Mesenchymal stem cell (in vitro differentiated cells and primary cell): ENCODE measurements around the gene SPOPL.

Experiments
- DNase-seq: peaks from one replicate; pipeline ENCODE4 v3.0.0-alpha.2; 2013
- H2AFZ ChIP-seq: one replicate; pipeline ENCODE4 v1.6.1; 2013; ENCODE audit warnings: low read depth, mild to moderate bottlenecking, control low read depth, inconsistent platforms, low read length, moderate library complexity
- H2AK5ac ChIP-seq: 2 replicates; pipeline ENCODE4 v1.6.1; 2013; ENCODE audit warnings: low read length, moderate library complexity, mild to moderate bottlenecking, inconsistent platforms; ENCODE audit not compliant: severe bottlenecking
- H2BK120ac ChIP-seq: one replicate; pipeline ENCODE4 v1.6.1; 2013; ENCODE audit warnings: low read depth, mild to moderate bottlenecking, inconsistent platforms, low read length, moderate library complexity
- H2BK12ac ChIP-seq, 2 experiments: one replicate each; pipeline ENCODE4 v1.6.1; 2013; ENCODE audit warnings: inconsistent platforms in 2 of 2, low read length in 2 of 2, mild to moderate bottlenecking in 2 of 2, moderate library complexity in 2 of 2, control low read depth in 1 of 2
- H2BK15ac ChIP-seq: one replicate; pipeline ENCODE4 v1.6.1; 2013; ENCODE audit warnings: mild to moderate bottlenecking, low read depth, inconsistent platforms; ENCODE audit not compliant: poor library complexity, severe bottlenecking
- H2BK5ac ChIP-seq: 2 replicates; pipeline ENCODE4 v1.6.1; 2013; ENCODE audit warnings: low read depth, mild to moderate bottlenecking, low read length, control low read depth, inconsistent platforms; ENCODE audit not compliant: poor library complexity, severe bottlenecking
- H3K14ac ChIP-seq, 2 experiments: one replicate each; pipeline ENCODE4 v1.6.1; 2013; ENCODE audit warnings: inconsistent platforms in 2 of 2, low read length in 2 of 2, control low read depth in 1 of 2, mild to moderate bottlenecking in 1 of 2, moderate library complexity in 1 of 2
- H3K18ac ChIP-seq, 2 experiments: one replicate each; pipeline ENCODE4 v1.6.1; 2013; ENCODE audit warnings: inconsistent platforms in 2 of 2, low read length in 2 of 2, control low read depth in 1 of 2, low read depth in 1 of 2, mild to moderate bottlenecking in 1 of 2
- H3K23ac ChIP-seq, 2 experiments: one replicate each; pipeline ENCODE4 v1.6.1; 2013; ENCODE audit warnings: inconsistent platforms in 2 of 2, low read length in 2 of 2, mild to moderate bottlenecking in 2 of 2, moderate library complexity in 2 of 2, control low read depth in 1 of 2
- H3K27ac ChIP-seq: 2 replicates; pipeline ENCODE4 v1.5.1; 2013; ENCODE audit warnings: mild to moderate bottlenecking, moderate library complexity, low read length, control low read depth, inconsistent platforms; ENCODE audit not compliant: poor library complexity, severe bottlenecking
- H3K27me3 ChIP-seq, 2 experiments: 2 replicates each; pipeline versions ENCODE4 v1.6.1 to v1.7.0; 2013; ENCODE audit warnings: low read length in 2 of 2, mild to moderate bottlenecking in 2 of 2, moderate library complexity in 2 of 2, control low read depth in 1 of 2, inconsistent platforms in 1 of 2; ENCODE audit not compliant: control insufficient read depth in 1 of 2, insufficient read depth in 1 of 2
- H3K36me3 ChIP-seq, 2 experiments: 2 replicates each; pipeline versions ENCODE4 v1.6.1 to v1.7.0; 2013; ENCODE audit warnings: low read length in 2 of 2, control low read depth in 1 of 2, inconsistent platforms in 1 of 2, low read depth in 1 of 2, mild to moderate bottlenecking in 1 of 2; ENCODE audit not compliant: insufficient read depth in 2 of 2, control insufficient read depth in 1 of 2
- H3K4ac ChIP-seq, 2 experiments: one replicate each; pipeline ENCODE4 v1.6.1; 2013; ENCODE audit warnings: inconsistent platforms in 2 of 2, low read length in 2 of 2, mild to moderate bottlenecking in 2 of 2, moderate library complexity in 2 of 2, control low read depth in 1 of 2, low read depth in 1 of 2
- H3K4me1 ChIP-seq: 2 replicates; pipeline ENCODE4 v1.6.1; 2013; ENCODE audit warnings: low read depth, low read length, control low read depth; ENCODE audit not compliant: control insufficient read depth, insufficient read depth
- H3K4me2 ChIP-seq: 2 replicates; pipeline ENCODE4 v1.6.1; 2013; ENCODE audit warnings: low read length, mild to moderate bottlenecking, inconsistent platforms; ENCODE audit not compliant: poor library complexity, severe bottlenecking
- H3K4me3 ChIP-seq, 2 experiments: 2 replicates each; pipeline versions ENCODE4 v1.5.1 to v1.7.0; 2013; ENCODE audit warnings: low read length in 2 of 2, mild to moderate bottlenecking in 2 of 2, control low read depth in 1 of 2, low read depth in 1 of 2; ENCODE audit not compliant: insufficient read depth in 1 of 2
- H3K79me1 ChIP-seq: replicated peaks from 2 replicates; pipeline ENCODE4 v1.6.1; 2013; ENCODE audit warnings: mild to moderate bottlenecking, control low read depth, low read length, inconsistent platforms; ENCODE audit not compliant: poor library complexity, severe bottlenecking
- H3K9ac ChIP-seq: 2 replicates; pipeline ENCODE4 v1.7.0; 2013; ENCODE audit warnings: mild to moderate bottlenecking, low read length, moderate library complexity
- H3K9me3 ChIP-seq: 2 replicates; pipeline ENCODE4 v1.7.0; 2013; ENCODE audit warnings: mild to moderate bottlenecking, low read length; ENCODE audit not compliant: control insufficient read depth
- H4K8ac ChIP-seq: one replicate; pipeline ENCODE4 v1.6.1; 2013; ENCODE audit warnings: inconsistent platforms, mild to moderate bottlenecking, low read length, moderate library complexity
- H4K91ac ChIP-seq: one replicate; pipeline ENCODE4 v1.6.1; 2013; ENCODE audit warnings: mild to moderate bottlenecking, low read length, inconsistent platforms
- WGBS: methylation state at CpG from one replicate; pipeline ENCODE4 v1.1.7; 2013; ENCODE audit warnings: mixed read lengths; 5-methylcytosine and 5-hydroxymethylcytosine counted together

Gene SPOPL

DNA sequence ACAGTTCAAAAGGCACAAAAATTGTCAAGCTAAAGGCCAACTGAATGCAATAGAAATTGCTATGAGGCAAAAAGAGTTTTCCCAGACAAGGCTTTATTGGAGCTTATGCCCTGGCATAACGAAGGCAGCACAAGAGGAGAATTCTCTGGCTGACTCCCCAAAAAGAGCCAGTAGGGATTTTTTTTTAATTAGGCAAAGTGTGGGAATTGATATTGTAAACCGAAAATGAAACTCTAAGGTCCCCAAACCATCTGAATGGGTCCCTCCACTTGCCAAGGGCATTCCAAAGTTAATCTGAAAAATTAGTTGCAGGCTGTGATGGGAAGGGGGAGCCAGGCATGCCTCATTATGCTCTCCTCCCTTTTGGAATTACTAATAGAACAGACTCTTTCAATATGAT is 118.9 kb downstream of the SPOPL start:
- Histone ChIP-seq H3K36me3 (no peaks in the 10 kb centered on the region), H3K27ac (no peak overlapping the region), H4K91ac (no peak overlapping the region), H3K14ac (no peak overlapping the region), H2BK120ac (no peak overlapping the region), H3K9me3 (no peaks in the 10 kb centered on the region), H3K79me1 (no peaks in the 10 kb centered on the region), H4K8ac (no peak overlapping the region), H3K4ac (no peak overlapping the region), H3K27me3 (no peaks in the 10 kb centered on the region), H3K4me1 (peaks cover 3% of the 10 kb centered on the region), H3K23ac (no peak overlapping the region), H2AK5ac (no peak overlapping the region), H2BK5ac (no peak overlapping the region), H3K4me3 (no peak overlapping the region), H3K9ac (no peak overlapping the region), H3K18ac (no peak overlapping the region), H2BK15ac (no peak overlapping the region), H3K4me2 (no peak overlapping the region), H2BK12ac (no peak overlapping the region), H2AFZ (no peak overlapping the region)
- no peak for DNase-seq
- 78% methylated on average over 1 of the region's 2 CpGs for WGBS

DNA sequence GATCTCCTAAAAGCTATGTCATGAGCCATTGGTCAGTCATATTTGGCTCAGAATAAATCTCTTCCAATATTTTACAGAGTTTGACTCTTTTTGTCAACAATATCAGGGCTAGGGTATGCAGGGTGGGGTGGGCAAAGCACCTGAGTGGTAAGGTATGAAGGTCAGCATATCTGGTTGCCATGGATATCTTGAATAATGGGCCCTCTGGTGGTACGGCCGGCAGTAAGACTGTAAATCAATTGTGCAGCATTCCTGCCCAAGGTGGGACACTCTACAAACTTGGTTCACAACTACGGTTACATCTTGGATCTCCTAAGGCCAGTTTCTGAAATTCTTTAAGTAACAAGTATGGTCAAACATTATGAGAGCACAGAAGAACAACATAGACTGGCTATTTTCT is 119.6 kb downstream of the SPOPL start:
- Histone ChIP-seq H3K4me1 (no peaks in the 10 kb centered on the region), H3K18ac (no peak overlapping the region), H3K79me1 (no peaks in the 10 kb centered on the region), H3K9me3 (no peaks in the 10 kb centered on the region), H3K4me2 (no peak overlapping the region), H2BK12ac (no peak overlapping the region), H3K23ac (no peak overlapping the region), H2AK5ac (no peak overlapping the region), H2BK120ac (no peak overlapping the region), H3K14ac (no peak overlapping the region), H2BK5ac (no peak overlapping the region), H4K8ac (no peak overlapping the region), H3K9ac (no peak overlapping the region), H3K4me3 (no peak overlapping the region), H3K4ac (no peak overlapping the region), H3K36me3 (no peaks in the 10 kb centered on the region), H2BK15ac (no peak overlapping the region), H4K91ac (no peak overlapping the region), H2AFZ (no peak overlapping the region), H3K27ac (no peak overlapping the region), H3K27me3 (no peaks in the 10 kb centered on the region)
- WGBS: 61% methylated on average over 2 of the region's 3 CpGs
- no peak for DNase-seq

DNA sequence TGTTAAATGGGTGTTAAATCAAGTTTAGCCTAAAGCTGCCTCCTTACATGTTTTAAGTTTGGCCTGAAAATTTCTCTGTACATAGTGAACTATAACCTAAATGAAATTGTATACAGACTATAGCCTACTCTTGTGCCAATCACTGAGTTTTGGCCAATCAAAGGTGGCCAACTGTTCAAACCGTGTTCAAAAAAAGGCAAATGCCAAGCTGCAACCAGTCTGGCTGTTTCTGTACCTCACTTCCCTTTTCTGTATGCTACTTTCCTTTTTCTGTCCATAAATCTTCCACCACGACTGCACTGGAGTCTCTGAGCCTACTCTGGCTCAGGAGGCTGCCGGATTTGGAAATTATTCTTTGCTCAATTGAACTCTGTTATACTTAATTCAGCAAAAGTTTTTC is 121.0 kb downstream of the SPOPL start:
- H3K18ac ChIP-seq: no peak overlapping the region
- H3K79me1 ChIP-seq: no peaks in the 10 kb centered on the region
- H3K27ac ChIP-seq: no peak overlapping the region
- H2AK5ac ChIP-seq: no peak overlapping the region
- H2BK15ac ChIP-seq: no peak overlapping the region
- no peak overlapping the region for H2BK12ac ChIP-seq
- H3K4me2 ChIP-seq: no peak overlapping the region
- H3K14ac ChIP-seq: no peak overlapping the region
- DNase-seq: no peak
- H4K91ac ChIP-seq: no peak overlapping the region
- no peak overlapping the region for H2BK5ac ChIP-seq
- no peaks in the 10 kb centered on the region for H3K9me3 ChIP-seq
- no peak overlapping the region for H4K8ac ChIP-seq
- WGBS: 68% methylated on average over 2 of the region's 3 CpGs
- no peak overlapping the region for H3K23ac ChIP-seq
- no peaks in the 10 kb centered on the region for H3K4me1 ChIP-seq
- H3K9ac ChIP-seq: no peak overlapping the region
- H3K36me3 ChIP-seq: no peaks in the 10 kb centered on the region
- H3K4me3 ChIP-seq: no peak overlapping the region
- H2AFZ ChIP-seq: no peak overlapping the region
- no peaks in the 10 kb centered on the region for H3K27me3 ChIP-seq
- no peak overlapping the region for H3K4ac ChIP-seq
- no peak overlapping the region for H2BK120ac ChIP-seq
